GM19351 (cell line): Measurements from ENCODE around the gene PCSK5.
"Not testable (repeated sequence)": the region's sequence is repeated elsewhere in the genome, so short reads cannot be mapped to it uniquely, and the experiment has no call there.

Source experiments
- ATAC-seq: cut with Tn5 transposase; IDR thresholded peaks from one replicate; pipeline ENCODE4 v1.9.1; 2021; ENCODE audit warnings: mild to moderate bottlenecking, moderate library complexity; ENCODE audit not compliant: unreplicated experiment

The PCSK5 gene

GRCh38 chr9:76044266-76044819 is 153.9 kb downstream of the PCSK5 start:
- no peak for ATAC-seq

GRCh38 chr9:76045221-76045620 is 154.7 kb downstream of the PCSK5 start:
- no peak for ATAC-seq

- ATAC-seq, result no peak
Observed at GRCh38 chr9:76049341-76049740, 158.9 kb downstream of the PCSK5 start.

- no peak for ATAC-seq
Observed at GRCh38 chr9:76067696-76068095, 177.2 kb downstream of the PCSK5 start.

GRCh38 chr9:76077537-76077936 is 187.1 kb downstream of the PCSK5 start:
- ATAC-seq, result no peak

GRCh38 chr9:76081281-76081680 is 190.8 kb downstream of the PCSK5 start:
- ATAC-seq, result not testable (repeated sequence)

- ATAC-seq, result no peak
Observed at GRCh38 chr9:76082057-76082456, 191.6 kb downstream of the PCSK5 start.

GRCh38 chr9:76085596-76085995 is 195.1 kb downstream of the PCSK5 start:
- ATAC-seq, result no peak

- no peak for ATAC-seq
Observed at GRCh38 chr9:76086539-76086938, 196.1 kb downstream of the PCSK5 start.

- ATAC-seq, result no peak
Observed at GRCh38 chr9:76087976-76088375, 197.5 kb downstream of the PCSK5 start.

- no peak for ATAC-seq
Observed at GRCh38 chr9:76090330-76090729, 199.9 kb downstream of the PCSK5 start.

- no peak for ATAC-seq
Observed at GRCh38 chr9:76090909-76091308, 200.4 kb downstream of the PCSK5 start.

GRCh38 chr9:76092572-76092971 is 202.1 kb downstream of the PCSK5 start:
- no peak for ATAC-seq

- no peak for ATAC-seq
Observed at GRCh38 chr9:76095585-76095984, 205.1 kb downstream of the PCSK5 start.

- ATAC-seq, result no peak
Observed at GRCh38 chr9:76099516-76099915, 209.0 kb downstream of the PCSK5 start.

- ATAC-seq, result no peak
Observed at GRCh38 chr9:76101075-76101474, 210.6 kb downstream of the PCSK5 start.

- no peak for ATAC-seq
Observed at GRCh38 chr9:76101491-76101890, 211.0 kb downstream of the PCSK5 start.

- ATAC-seq, result no peak
Observed at GRCh38 chr9:76101947-76102346, 211.5 kb downstream of the PCSK5 start.

GRCh38 chr9:76103531-76104315 is 213.2 kb downstream of the PCSK5 start:
- no peak for ATAC-seq

- no peak for ATAC-seq
Observed at GRCh38 chr9:76107482-76107881, 217.0 kb downstream of the PCSK5 start.

- no peak for ATAC-seq
Observed at GRCh38 chr9:76109953-76110352, 219.5 kb downstream of the PCSK5 start.

GRCh38 chr9:76112151-76112550 is 221.7 kb downstream of the PCSK5 start:
- ATAC-seq, result no peak

GRCh38 chr9:76114144-76114543 is 223.7 kb downstream of the PCSK5 start:
- no peak for ATAC-seq
